IPS-NIHi7 (cell line): ENCODE data around the gene MYO18B.
"Not testable (repeated sequence)": the region's sequence is repeated elsewhere in the genome, so short reads cannot be mapped to it uniquely, and the experiment has no call there.

Experiments used
- DNase-seq: peaks from one replicate; pipeline ENCODE4 v3.0.0; 2012; ENCODE audit warnings: mixed read lengths; ENCODE audit errors: extremely low spot score

MYO18B gene, protein sequence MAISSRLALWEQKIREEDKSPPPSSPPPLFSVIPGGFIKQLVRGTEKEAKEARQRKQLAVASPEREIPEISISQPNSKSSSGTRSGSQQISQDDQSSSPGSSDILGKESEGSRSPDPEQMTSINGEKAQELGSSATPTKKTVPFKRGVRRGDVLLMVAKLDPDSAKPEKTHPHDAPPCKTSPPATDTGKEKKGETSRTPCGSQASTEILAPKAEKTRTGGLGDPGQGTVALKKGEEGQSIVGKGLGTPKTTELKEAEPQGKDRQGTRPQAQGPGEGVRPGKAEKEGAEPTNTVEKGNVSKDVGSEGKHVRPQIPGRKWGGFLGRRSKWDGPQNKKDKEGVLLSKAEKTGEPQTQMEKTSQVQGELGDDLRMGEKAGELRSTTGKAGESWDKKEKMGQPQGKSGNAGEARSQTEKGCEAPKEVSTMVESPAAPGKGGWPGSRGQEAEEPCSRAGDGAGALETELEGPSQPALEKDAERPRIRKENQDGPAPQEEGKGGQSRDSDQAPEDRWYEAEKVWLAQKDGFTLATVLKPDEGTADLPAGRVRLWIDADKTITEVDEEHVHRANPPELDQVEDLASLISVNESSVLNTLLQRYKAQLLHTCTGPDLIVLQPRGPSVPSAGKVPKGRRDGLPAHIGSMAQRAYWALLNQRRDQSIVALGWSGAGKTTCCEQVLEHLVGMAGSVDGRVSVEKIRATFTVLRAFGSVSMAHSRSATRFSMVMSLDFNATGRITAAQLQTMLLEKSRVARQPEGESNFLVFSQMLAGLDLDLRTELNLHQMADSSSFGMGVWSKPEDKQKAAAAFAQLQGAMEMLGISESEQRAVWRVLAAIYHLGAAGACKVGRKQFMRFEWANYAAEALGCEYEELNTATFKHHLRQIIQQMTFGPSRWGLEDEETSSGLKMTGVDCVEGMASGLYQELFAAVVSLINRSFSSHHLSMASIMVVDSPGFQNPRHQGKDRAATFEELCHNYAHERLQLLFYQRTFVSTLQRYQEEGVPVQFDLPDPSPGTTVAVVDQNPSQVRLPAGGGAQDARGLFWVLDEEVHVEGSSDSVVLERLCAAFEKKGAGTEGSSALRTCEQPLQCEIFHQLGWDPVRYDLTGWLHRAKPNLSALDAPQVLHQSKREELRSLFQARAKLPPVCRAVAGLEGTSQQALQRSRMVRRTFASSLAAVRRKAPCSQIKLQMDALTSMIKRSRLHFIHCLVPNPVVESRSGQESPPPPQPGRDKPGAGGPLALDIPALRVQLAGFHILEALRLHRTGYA (N-terminal part only)

DNA sequence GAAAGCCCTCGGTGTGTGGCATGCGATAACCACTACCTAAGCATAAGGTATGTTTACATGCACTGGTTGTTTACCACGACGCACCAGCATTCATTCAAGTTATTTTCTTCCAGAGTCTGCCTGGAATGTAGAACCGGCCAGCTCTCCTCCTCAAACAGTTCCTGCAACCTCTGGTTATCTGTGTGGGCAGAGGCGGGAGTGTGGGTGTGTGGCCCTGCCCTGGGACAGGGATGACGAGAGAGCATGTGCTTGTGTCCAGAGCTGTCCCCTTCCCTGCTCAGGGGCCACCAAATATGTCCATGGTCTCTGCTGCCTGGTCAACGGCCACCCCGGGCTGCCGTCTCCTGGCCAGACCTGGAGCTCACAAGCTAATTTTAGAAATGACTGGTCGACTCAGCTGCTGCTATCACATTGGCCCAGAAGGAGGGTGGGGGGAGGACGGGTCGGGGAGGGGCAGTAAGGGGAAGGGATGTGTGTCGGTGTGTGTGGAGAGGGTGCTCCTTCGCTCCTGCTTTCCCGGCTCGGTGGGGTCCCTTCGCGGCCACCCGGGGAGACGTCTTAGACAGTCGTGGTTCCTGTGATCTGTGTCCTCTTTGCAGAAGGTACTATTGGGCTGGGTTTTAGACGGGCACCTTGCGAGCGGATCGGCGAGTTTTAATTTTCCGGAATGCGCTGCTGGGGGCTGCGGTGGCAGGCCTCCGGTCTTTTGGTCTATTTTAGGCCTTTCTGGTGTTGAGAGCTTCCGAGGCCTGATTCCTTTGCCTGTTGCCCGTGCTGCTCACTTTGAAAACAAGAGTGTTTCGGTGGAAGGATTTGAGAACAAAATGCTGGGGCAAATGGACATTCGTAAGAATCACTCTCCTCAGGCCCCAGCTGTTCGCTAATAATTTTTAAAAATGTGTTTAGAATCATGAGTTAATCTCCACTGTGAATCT lies at the start of gene MYO18B:
Gene MYO18B (plus strand): TSS at position 497 of the 935 bp plus-strand sequence. CDS start 18,905 bp downstream, outside the sequence.
- no peak for DNase-seq

DNA sequence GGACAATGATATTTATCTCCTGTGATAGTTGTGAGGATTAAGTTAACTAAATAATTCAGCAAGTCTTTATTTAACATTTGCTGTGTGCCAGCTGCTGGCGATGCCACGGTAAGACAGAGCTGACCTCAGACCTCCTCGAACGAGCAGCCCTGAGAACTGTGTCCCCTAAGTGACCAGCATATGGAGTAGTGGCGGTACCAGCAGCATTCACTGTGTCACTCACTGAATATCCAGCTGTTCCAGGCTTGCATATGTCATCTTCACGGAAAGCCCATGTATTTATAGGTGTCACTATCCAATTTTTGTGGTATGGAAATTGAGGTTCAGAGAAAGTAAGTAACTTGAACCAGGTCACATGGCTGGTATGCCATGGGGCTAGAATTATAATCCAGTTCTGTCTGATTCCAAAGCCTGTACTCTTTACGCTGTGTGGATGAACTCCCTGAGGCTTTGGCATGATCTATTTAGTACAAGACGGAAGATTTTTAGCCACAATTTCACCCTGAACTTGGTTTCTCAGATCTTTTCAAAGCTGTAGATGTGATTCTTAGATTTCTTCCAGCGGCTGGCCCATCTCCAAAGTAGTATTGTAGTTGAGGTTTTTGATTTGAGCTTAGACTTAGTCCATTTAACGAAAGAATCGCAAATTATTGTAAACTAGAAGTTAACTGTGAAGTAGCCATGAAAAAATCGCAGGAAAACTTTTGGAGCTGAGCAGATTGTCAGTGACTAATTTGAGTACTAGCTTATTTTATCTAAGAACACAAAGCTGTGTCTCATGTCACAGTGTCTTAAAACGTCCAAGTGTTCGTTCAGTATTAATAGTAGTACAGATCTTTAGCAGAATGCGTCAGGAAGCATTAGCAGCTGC lies 49.4 kb upstream of the MYO18B start:
- DNase-seq: no peak

DNA sequence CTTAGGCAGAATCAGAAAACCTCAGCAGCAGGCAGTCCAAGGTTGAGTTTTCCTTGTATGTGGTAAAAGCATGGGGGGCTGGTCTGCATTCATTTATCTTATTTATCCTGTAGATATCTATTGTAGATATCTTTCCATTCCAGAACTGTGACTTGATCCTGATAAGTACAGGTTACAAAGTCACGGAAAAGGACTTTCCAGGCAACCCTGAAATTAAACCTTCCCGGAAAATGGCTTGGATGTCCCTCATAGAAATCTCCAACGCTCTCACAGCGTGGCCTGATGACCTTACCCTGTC lies 48.8 kb upstream of the MYO18B start:
- DNase-seq: no peak

DNA sequence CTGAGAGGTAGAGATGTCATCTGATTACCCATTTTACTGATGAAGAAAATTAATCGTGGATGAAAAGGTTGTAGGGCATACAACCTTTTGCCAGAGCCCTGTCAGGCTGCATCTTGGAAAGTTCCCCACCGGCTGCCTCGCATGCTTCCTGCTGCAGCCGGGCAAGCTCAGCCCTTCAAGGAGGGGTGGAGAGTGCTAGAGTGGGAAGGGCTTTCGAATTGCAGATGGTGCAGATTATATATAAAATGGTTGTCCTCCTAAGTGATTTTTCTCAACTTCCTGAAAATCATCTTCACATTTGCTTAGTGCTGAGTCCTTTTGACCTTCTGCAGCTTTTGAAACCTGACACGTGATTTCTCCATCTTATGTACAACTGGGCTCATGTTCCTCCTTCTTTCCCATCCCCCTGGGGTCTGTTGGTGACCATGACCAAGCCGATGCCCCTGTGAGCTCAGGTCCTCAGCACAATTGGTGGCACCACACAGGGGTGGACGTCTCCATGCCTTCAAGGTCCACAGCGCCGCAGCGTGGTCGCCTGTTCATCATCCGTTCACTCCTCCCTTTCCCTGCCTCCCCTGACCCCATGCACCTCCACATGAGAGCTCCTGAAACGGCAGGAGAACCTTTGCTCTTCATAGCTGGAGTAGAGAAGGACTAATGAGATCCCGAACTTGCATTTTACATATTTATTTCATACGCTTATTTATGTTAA lies 47.6 kb upstream of the MYO18B start:
- DNase-seq: no peak

DNA sequence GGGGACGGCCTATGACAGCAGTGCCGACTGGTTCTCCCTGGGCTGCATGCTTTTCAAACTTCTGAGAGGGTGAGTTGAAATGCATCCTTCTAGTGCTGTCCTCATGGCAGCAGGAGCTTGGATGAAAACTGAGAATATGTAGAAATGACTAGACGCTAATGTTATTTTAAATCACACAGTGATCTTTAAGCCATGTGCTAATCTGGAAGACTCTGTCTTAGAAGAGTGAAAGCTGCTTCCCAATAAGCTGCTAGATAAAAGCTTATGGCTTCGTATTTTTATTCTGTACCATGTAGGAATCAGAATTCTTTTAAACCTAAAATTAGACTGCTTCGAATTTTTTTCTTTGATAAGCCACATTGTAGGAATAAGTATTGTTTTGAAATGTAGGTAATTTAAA lies 46.8 kb upstream of the MYO18B start:
- DNase-seq: no peak

DNA sequence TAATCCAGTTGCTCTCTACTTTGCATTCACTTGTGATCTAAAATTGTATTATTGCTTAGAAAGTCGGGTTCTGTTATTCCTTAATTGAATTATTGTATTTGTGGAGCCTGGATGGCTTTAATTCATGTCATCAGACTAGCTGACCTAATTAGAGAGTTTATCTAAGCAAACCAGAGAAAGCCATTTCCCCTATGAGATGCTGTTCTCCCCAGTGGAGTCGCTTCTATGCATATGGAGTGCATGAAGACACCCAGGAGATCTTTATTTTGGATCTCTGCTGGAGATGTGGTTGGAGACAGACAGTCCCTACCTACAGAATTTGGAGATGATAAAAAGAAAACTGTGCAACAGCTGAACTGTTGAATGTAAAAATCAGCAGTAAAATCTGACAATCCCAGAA lies 45.2 kb upstream of the MYO18B start:
- DNase-seq: no peak

DNA sequence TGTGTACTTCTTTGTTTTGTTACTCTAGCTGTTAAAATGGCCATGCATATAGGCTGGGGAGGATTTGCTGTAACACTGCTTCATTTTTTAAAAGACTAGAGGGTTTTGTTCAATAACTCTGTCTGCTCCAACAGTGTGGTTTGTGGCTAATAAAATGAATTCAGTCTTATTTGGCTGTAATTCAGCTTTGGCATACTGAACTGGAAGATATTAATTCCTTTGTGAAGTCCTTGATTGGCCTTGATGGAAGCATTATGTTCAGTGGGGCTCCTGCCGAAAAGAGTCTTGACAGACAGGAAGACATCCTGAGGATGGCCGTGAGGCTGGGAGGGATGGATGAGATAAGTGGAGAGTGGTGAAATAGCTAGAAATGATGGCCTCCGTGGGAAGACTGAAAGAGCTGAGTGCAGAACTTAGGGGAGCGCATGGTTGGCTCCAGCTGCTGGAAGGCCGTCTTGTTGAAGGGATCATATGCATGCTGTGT lies 44.8 kb upstream of the MYO18B start:
- no peak for DNase-seq

DNA sequence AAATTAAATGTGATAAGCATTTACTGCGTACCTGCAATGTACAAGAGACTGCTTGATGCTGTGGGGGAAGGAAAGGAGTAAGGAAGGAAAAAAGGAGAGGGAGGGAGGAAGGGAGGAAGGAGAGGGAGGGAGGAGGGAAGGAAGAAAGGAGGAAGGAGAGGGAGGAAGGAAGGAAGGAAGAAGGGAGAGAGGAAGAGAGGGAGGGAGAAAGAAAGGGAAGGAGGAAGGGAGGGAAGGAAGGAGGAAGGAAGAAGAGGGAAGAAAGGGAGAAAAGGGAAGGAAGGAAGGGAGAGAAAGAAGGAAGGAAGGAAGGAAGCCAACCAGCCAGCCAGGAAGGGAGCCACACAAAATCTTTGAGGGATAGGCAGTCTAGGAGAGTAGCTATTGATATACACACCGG lies 44.0 kb upstream of the MYO18B start:
- no peak for DNase-seq

DNA sequence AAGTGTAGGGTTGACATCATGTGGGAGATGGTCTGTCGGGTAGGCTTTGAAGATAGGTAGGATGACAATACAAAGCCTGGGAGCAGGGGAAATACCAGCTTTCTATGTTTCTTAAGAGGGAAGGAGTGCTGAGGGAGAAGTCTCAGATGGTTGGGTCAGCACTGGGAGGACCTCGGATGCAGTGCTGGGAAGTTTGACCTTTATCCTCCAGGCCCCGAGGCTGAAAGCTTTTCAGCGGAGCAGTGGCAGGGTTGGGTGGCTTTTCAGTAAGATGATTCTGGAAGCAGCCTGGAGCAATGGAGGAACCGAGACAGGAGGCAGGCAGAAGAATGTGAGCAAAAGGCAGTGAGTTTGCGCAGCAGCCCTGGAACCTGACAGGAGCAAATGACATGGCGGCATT lies 43.5 kb upstream of the MYO18B start:
- no peak for DNase-seq

DNA sequence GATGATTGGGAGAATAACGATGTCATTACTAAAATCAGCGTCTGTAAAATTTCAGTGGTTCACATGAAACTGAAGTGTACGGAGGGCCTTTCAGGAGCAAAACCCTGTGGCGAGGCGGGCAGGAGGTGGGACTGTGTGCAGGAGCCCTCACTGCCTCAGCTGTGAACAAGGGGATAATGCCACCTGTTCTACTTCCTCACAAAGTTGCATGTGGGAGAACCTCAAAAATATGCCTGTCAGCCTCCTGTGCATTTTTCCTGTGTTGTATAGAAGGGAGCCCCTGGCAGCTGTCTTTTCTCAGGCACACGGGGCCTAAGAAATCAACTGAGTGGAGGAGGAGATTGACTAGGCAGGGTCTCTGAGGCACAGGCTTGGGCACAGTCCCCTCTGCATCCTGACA lies 43.0 kb upstream of the MYO18B start:
- no peak for DNase-seq

DNA sequence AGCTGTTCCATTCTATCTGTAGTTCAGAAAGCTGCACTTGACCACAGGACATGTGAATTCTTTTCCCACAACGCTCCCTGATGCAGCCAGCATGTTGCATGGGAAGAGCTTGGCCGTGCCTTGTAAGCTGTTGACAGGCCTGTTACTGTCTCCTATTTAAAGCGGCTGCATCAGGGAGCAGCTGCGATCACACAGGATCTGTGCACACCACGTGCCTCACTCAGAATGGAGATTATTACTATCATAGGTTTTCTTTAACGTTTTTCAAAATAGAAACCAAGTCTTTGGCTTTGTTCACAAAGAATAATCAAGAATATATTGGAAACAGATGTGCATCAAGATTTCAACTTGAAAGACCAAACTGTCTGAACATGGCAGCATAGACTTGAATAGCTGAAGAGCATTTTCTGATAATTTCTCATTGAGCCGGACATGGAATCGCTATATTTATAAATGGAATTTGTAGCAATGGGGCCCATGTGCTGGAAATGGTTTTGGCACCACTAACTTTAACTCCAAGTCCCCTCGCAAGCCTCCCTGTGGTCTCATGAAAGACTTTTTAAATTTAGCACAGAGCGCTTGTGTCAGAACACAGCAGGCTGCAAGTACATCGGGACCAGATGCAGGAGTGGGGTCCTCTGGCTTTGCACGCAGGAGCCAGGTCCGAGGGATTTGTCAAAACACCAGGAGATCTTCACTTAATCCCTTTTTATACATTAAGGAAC lies 40.8 kb upstream of the MYO18B start:
- no peak for DNase-seq

DNA sequence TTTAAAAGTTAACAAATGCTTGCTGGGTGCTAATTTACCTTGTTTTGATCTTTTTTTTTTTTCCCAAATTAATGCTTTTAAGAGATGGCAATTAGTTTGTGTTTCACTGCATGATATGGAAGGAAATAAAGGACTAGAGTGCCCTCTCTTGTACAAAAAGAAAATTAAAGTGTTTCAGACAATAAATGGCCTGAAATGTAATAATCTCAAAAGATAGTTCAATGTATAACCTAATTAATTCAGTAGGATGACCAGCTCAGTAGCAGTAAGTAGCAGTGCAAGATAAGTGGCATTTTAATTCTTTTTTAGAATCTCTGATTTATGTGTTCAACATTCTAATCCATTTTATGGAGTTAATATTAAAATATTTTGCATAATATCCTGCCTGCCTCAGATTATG lies 39.9 kb upstream of the MYO18B start:
- no peak for DNase-seq

DNA sequence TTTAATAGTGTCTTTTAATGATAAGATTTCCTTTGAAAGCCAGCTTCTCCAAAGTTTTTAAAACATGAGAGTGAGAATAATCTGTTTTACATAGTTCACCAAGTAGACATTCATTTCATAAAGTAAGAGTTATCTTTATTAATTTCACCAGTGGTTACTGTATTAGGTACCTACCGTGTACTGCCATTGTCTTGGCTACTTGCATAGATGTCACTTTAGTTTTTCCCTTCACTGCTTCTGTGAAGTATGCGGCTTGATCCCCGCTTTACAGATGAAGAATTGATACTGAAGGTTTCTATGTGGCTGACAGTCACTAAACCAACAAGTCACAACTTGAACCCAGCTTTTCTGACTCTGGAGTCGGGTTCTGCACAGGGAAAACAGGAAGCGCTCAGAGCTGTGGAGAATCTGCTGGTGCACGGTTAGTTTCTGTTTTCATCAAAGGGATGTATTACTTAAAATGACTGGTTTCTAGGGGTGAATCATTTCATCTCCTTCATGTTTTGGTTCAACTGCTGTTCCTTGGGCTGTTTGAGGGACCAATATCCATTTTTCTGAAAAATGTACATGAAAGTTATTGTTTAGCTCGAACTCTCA lies 39.3 kb upstream of the MYO18B start:
- no peak for DNase-seq

DNA sequence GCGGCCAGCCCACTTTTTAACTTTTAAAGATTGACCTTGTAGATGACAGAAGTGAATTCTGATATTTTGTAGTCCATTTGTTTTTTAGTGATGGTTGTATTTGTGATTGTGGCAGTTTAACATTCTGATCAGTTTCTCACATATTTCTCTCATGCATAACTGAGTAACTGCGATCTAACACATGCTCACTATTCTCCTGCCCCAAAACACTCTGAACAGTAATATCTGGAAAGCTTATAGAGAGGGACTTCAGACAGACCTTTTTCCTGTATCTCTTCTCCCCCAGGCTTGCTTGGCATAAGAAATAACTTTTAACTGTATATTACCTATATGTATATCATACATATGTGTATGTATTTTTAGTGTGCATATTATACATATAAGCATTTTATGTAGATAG lies 37.3 kb upstream of the MYO18B start:
- no peak for DNase-seq

DNA sequence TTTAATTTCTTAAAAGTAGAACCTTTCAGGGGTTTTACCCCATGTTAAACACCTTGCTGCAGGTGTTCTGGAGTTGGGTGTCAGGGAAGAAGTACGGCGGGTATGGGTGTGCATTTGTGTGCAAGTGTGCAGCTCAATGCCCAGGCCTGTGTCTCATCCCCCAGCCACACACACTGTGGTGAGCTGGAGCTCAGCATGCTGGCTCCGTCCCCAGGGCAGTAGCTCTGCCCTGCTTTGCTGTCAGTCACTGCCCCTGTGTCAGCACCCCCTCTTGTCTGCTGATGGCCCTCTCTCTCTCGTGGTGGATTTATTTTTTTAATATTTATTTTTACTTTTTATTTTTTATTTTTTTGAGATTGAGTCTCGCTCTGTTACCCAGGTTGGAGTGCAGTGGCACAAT lies 35.8 kb upstream of the MYO18B start:
- DNase-seq: no peak

DNA sequence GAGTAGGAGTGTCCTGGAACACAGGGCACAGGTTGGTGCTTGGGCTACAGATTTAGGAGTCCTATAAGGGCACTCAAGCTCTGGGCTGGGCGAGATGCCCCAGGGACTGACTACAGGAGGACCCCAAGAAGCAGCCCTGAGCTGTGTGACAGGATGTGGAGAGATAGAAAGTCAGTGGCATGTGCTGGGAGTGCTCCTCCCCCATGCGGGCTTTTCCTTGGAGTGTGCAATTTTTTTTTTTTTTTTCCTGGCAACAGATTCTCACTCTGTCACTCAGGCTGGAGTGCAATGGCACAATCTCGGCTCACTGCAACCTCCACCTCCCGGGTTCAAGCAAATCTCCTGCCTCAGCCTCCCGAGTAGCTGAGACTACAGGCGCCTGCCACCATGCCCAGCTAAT lies 33.6 kb upstream of the MYO18B start:
- DNase-seq: not testable (repeated sequence)

DNA sequence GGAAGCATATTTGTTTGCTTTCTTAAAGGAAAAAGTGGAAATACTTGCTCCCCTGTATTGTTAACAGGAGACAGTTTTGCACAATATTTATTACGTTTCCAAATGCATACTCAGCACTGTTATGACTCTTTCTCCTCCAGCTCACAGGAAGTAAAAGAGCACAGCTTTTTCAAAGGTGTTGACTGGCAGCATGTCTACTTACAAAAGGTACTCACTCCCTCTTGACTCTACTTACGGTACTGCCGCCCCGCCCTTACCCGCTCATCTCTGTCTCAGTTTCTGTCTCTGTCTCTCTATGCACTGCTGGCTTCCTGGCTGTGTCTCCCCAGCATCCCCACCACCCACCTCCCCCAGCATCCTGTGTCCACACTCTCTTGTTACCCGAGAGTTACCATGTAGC lies 32.2 kb upstream of the MYO18B start:
- no peak for DNase-seq

DNA sequence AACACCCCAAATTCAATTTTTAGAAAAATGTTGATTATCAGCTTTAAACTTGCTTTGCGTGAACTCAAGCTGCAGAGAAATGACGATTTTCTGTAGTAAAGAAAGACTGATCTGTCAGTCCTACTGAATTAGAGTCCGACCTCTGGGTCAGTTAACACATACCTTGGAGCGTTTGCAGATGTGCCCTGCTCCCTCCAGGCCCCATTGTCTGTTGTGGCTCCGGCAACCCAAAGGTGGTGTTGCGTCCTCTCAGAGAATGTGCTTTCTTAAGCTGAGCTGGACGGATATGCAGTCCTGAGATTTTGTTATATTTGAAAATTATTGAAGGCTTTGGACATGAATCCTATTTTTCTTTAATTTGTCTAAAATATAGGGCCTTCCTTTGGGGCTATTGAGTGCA lies 31.5 kb upstream of the MYO18B start:
- DNase-seq: no peak
